HepG2 (cell line): Measurements from ENCODE around the gene DYNLT2B. TPM values are rescaled to one million over a fixed set of nuclear protein-coding genes. Genes with fewer than 3 reads are reported as not detected.

Experiments
- ATAC-seq: fragments of 200-7000 bp; cut with Tn5 transposase; 3 replicates; pipeline ENCODE4 v1.9.1; 2020; ENCODE audit warnings: mild to moderate bottlenecking, moderate library complexity
- BruUV-seq: library from RNA; stranded (reverse); fragments of 400-500 nt; replicated peaks from 2 replicates; lab custom pipeline; 2021; lab: Mats Ljungman, UMichigan
- CTCF ChIA-PET: fragments of 300-600 bp; formaldehyde crosslinking; extraction: SDS; loops from one replicate; lab custom pipeline; 2021; ENCODE audit warnings: low total read pairs, inconsistent platforms, low intra/inter-chr PET ratio; lab: Yijun Ruan, JAX
- POLR2A ChIA-PET: fragments of 350-600 bp; sonication (Branson Sonifier 250); formaldehyde crosslinking; loops from one replicate; lab custom pipeline; 2020; ENCODE audit warnings: antibody characterized with exemption, inconsistent platforms; lab: Yijun Ruan, JAX
- DNase-seq: peaks from one replicate; pipeline ENCODE4 v3.0.0-alpha.2; 2015; ENCODE audit warnings: low spot score
- FAIRE-seq: peaks from 3 replicates; lab custom pipeline; 2011; peaks lifted over from hg19 to GRCh38; lab: Jason Lieb, UNC
- H2AFZ ChIP-seq: one replicate; pipeline ENCODE4 v1.6.1; 2011; ENCODE audit warnings: low read length, inconsistent platforms
- H3K27ac ChIP-seq: fragments of 300-600 bp; 3 replicates; pipeline ENCODE4 v1.8.0; 2011; ENCODE audit warnings: mixed run types, mild to moderate bottlenecking, mixed read lengths, low read length, inconsistent platforms; ENCODE audit not compliant: insufficient read depth; ENCODE audit errors: extremely low read length
- H3K27me3 ChIP-seq, 2 experiments: fragments of 200-600 bp in 1 of 2; 2 replicates in 1 of 2; 3 replicates in 1 of 2; pipeline versions ENCODE4 v1.6.0 to v1.8.0; 2011; ENCODE audit warnings: low read length in 2 of 2, mild to moderate bottlenecking in 2 of 2, moderate library complexity in 2 of 2, inconsistent platforms in 1 of 2; ENCODE audit not compliant: insufficient read depth in 2 of 2, control insufficient read depth in 1 of 2
- H3K36me3 ChIP-seq, 2 experiments: fragments of 200-600 bp in 1 of 2; replicated peaks in 1 of 2; 2 replicates in 1 of 2; 3 replicates in 1 of 2; pipeline versions ENCODE4 v1.5.1 to v1.8.0; 2011; ENCODE audit warnings: low read length in 2 of 2, inconsistent platforms in 1 of 2; ENCODE audit not compliant: insufficient read depth in 2 of 2, control insufficient read depth in 1 of 2
- H3K4me1 ChIP-seq: 2 replicates; pipeline ENCODE4 v1.5.1; 2012; ENCODE audit warnings: low read length, inconsistent platforms; ENCODE audit not compliant: insufficient read depth
- H3K4me2 ChIP-seq: 2 replicates; pipeline ENCODE4 v1.6.0; 2011; ENCODE audit warnings: low read depth, low read length, inconsistent platforms
- H3K4me3 ChIP-seq, 3 experiments: fragments of 200-600 bp in 1 of 3; sonication (generic), shearing (Covaris generic) in 1 of 3; replicated peaks in 1 of 3; 2 replicates each; pipeline ENCODE4 v1.5.1; 2011 to 2016; ENCODE audit warnings: low read length in 3 of 3, inconsistent platforms in 2 of 3, low read depth in 2 of 3, mild to moderate bottlenecking in 2 of 3, control low read depth in 1 of 3, mixed read lengths in 1 of 3; ENCODE audit not compliant: insufficient read depth in 1 of 3
- H3K79me2 ChIP-seq: one replicate; pipeline ENCODE4 v1.6.1; 2011; ENCODE audit warnings: low read length, inconsistent platforms; ENCODE audit not compliant: insufficient read depth
- H3K9ac ChIP-seq: 2 replicates; pipeline ENCODE4 v1.6.0; 2011; ENCODE audit warnings: mild to moderate bottlenecking, low read depth, low read length, inconsistent platforms; ENCODE audit not compliant: insufficient read depth
- H3K9me3 ChIP-seq: 2 replicates; pipeline ENCODE4 v1.5.1; 2012; ENCODE audit warnings: mild to moderate bottlenecking, low read length
- H4K20me1 ChIP-seq: 2 replicates; pipeline ENCODE4 v1.6.0; 2011; ENCODE audit warnings: inconsistent platforms, mild to moderate bottlenecking, low read length, moderate library complexity; ENCODE audit not compliant: insufficient read depth
- ARNTL ChIP-seq: sonication (generic); formaldehyde crosslinking; IDR thresholded peaks from 2 replicates; pipeline ENCODE4 v1.4.0; 2020; ENCODE audit warnings: mild to moderate bottlenecking, missing genetic modification reagents
- CENPBD1 ChIP-seq: sonication (generic); formaldehyde crosslinking; IDR thresholded peaks from 2 replicates; pipeline ENCODE4 v1.8.0; 2022; ENCODE audit warnings: missing genetic modification reagents, low read depth, mild to moderate bottlenecking, borderline replicate concordance
- FOXO1 ChIP-seq: sonication (generic); formaldehyde crosslinking; IDR thresholded peaks from 2 replicates; pipeline ENCODE4 v1.4.0; 2020; ENCODE audit warnings: missing genetic modification reagents
- HNF4G ChIP-seq, 2 experiments: sonication (generic) in 1 of 2; formaldehyde crosslinking in 1 of 2; IDR thresholded peaks; 2 replicates each; pipeline versions ENCODE4 v1.4.0 to v1.6.1; 2011 to 2020; ENCODE audit warnings: borderline replicate concordance in 2 of 2, low read depth in 2 of 2, mild to moderate bottlenecking in 2 of 2, low read length in 1 of 2, missing genetic modification reagents in 1 of 2, moderate library complexity in 1 of 2
- HOXD1 ChIP-seq: sonication (generic); formaldehyde crosslinking; IDR thresholded peaks from 2 replicates; pipeline ENCODE4 v1.5.0; 2020; ENCODE audit warnings: missing genetic modification reagents
- KAT8 ChIP-seq: IDR thresholded peaks from 2 replicates; pipeline ENCODE4 v1.6.1; 2016; ENCODE audit warnings: missing genetic modification reagents, missing compliant biosample characterization
- KDM1A ChIP-seq: IDR thresholded peaks from 2 replicates; pipeline ENCODE4 v1.6.1; 2016; ENCODE audit warnings: missing compliant biosample characterization
- MED1 ChIP-seq: sonication (generic); formaldehyde crosslinking; IDR thresholded peaks from 2 replicates; pipeline ENCODE4 v1.4.0; 2020; ENCODE audit warnings: missing genetic modification reagents
- PBX3 ChIP-seq: sonication (generic); formaldehyde crosslinking; IDR thresholded peaks from 2 replicates; pipeline ENCODE4 v1.8.1; 2023; ENCODE audit warnings: missing genetic modification reagents, inconsistent platforms, borderline replicate concordance
- RFXANK ChIP-seq: IDR thresholded peaks from 2 replicates; pipeline ENCODE4 v1.6.1; 2016
- SNAPC5 ChIP-seq: sonication (generic); formaldehyde crosslinking; IDR thresholded peaks from 2 replicates; pipeline ENCODE4 v1.8.1; 2023; ENCODE audit warnings: mild to moderate bottlenecking, missing genetic modification reagents, borderline replicate concordance
- SRF ChIP-seq: IDR thresholded peaks from 2 replicates; pipeline ENCODE4 v1.6.1; 2011; ENCODE audit warnings: mild to moderate bottlenecking, low read depth, low read length, moderate library complexity
- TCF12 ChIP-seq, 2 experiments: fragments of 450-650 bp in 1 of 2; sonication (generic) in 1 of 2; formaldehyde crosslinking in 1 of 2; IDR thresholded peaks; 2 replicates each; pipeline versions ENCODE4 v1.6.1 to v1.8.0; 2017 to 2022; ENCODE audit warnings: antibody characterized with exemption in 1 of 2, mild to moderate bottlenecking in 1 of 2, missing genetic modification reagents in 1 of 2, moderate library complexity in 1 of 2
- TFDP2 ChIP-seq: sonication (generic); formaldehyde crosslinking; IDR thresholded peaks from 2 replicates; pipeline ENCODE4 v1.4.0; 2020; ENCODE audit warnings: missing genetic modification reagents
- THAP11 ChIP-seq: IDR thresholded peaks from 2 replicates; pipeline ENCODE4 v1.6.1; 2016; ENCODE audit warnings: missing biosample characterization, missing genetic modification reagents
- UBTF ChIP-seq: sonication (generic); formaldehyde crosslinking; IDR thresholded peaks from 2 replicates; pipeline ENCODE4 v1.4.0; 2020; ENCODE audit warnings: mild to moderate bottlenecking, missing genetic modification reagents
- YEATS2 ChIP-seq: sonication (generic); formaldehyde crosslinking; IDR thresholded peaks from 2 replicates; pipeline ENCODE4 v1.4.0; 2020; ENCODE audit warnings: missing genetic modification reagents, borderline replicate concordance
- ZFP91 ChIP-seq: sonication (generic); formaldehyde crosslinking; IDR thresholded peaks from 2 replicates; pipeline ENCODE4 v1.9.0; 2022; ENCODE audit warnings: missing genetic modification reagents, mild to moderate bottlenecking, borderline replicate concordance
- ZNF260 ChIP-seq: sonication (generic); formaldehyde crosslinking; IDR thresholded peaks from 2 replicates; pipeline ENCODE4 v1.4.0; 2020; ENCODE audit warnings: missing genetic modification reagents, low read depth, mild to moderate bottlenecking, borderline replicate concordance
- WGBS: methylation state at CpG from one replicate; pipeline ENCODE4 v1.1.6; 2017; ENCODE audit warnings: low lambda C conversion rate; 5-methylcytosine and 5-hydroxymethylcytosine counted together
- in situ Hi-C: cut with HindIII; loops from 2 replicates; pipeline ENCODE4 v1.10.0; 2017; ENCODE audit warnings: low pct_unique_long_range_greater_than_20kb; ENCODE audit not compliant: extremely low pct_ligation_motif_present
- intact Hi-C: fragments of 100-400 bp; cut with micrococcal nuclease; formaldehyde crosslinking; loops from one replicate; pipeline ENCODE4 v1.10.0; 2022; ENCODE audit not compliant: unreplicated experiment
- polyA plus RNA-seq, 8 experiments: library from polyadenylated mRNA; depleted of rRNA in 3 of 8; stranded (reverse) in 7 of 8; unstranded in 1 of 8; fragments of >200 nt; fragmentation: Illumina TruSeq in 4 of 8; extraction: Trizol in 4 of 8; gene quantifications; 2 replicates each; pipeline versions ENCODE4 v1.2.1 to v1.2.3, GENCODE V29; 2011 to 2016; ENCODE audit warnings: low read depth in 4 of 8, missing spikeins in 1 of 8, mixed read lengths in 1 of 8; ENCODE audit not compliant: insufficient read depth in 1 of 8
- total RNA-seq, 5 experiments: library from RNA; depleted of rRNA; stranded (reverse); fragments of >200 nt; fragmentation: Illumina TruSeq; extraction: Trizol; gene quantifications; 2 replicates each; pipeline ENCODE4 v1.2.3, GENCODE V29; 2016; ENCODE audit warnings: low read depth in 1 of 5

The DYNLT2B gene
- total and polyA plus RNA-seq, 2 of the 13 experiments (the other 11 are each of a cell fraction or from before 2014, with no cell fraction given), result 4.0 to 7.0 TPM

- ChIA-PET CTCF (no interaction called here), POLR2A (no interaction called here)
- H3K27me3 ChIP-seq, result no peaks in the 10 kb centered on the region
- no peak overlapping the region for H3K4me3 ChIP-seq
- 97% methylated on average over 2 of the region's 2 CpGs for WGBS
- BruUV-seq, result no TSS peak
- in situ Hi-C loops (no loop called here), intact Hi-C loops (no loop called here)
- no peak for FAIRE-seq
- H3K9me3 ChIP-seq, result no peaks in the 10 kb centered on the region
- peaks cover 23% of the 10 kb centered on the region for H3K4me1 ChIP-seq
- no peak overlapping the region for H3K9ac ChIP-seq
- TF ChIP-seq UBTF (CRISPR knock-in tag) (no peak), ZFP91 (CRISPR knock-in tag) (no peak), ARNTL (CRISPR knock-in tag) (no peak), ZNF260 (CRISPR knock-in tag) (no peak), FOXO1 (no peak), HOXD1 (no peak), TFDP2 (CRISPR knock-in tag) (no peak), HNF4G (IDR thresholded peaks at IDR 0.05; ENCODE audit: borderline replicate concordance, low read depth, low read length) (no peak), HNF4G (CRISPR knock-in tag; IDR thresholded peaks at IDR 0.05; ENCODE audit: borderline replicate concordance, low read depth) (no peak), THAP11 (no peak), KAT8 (CRISPR knock-in tag) (no peak), MED1 (no peak), PBX3 (CRISPR knock-in tag) (no peak), RFXANK (CRISPR knock-in tag) (no peak), TCF12 (IDR thresholded peaks at IDR 0.05) (no peak), TCF12 (CRISPR knock-in tag; IDR thresholded peaks at IDR 0.05) (no peak), YEATS2 (CRISPR knock-in tag) (no peak), CENPBD1 (CRISPR knock-in tag) (no peak), SRF (no peak), SNAPC5 (CRISPR knock-in tag) (no peak), KDM1A (CRISPR knock-in tag) (no peak)
- H4K20me1 ChIP-seq, result no peaks in the 10 kb centered on the region
- no peak overlapping the region for H3K4me2 ChIP-seq
- no peak overlapping the region for H3K27ac ChIP-seq
- no peaks in the 10 kb centered on the region for H3K79me2 ChIP-seq
- no peak overlapping the region for H2AFZ ChIP-seq
- H3K36me3 ChIP-seq, result no peaks in the 10 kb centered on the region
- DNase-seq, result no peak
- no peak for ATAC-seq
Observed at GRCh38 chr3:196340466-196340865, 22.4 kb upstream of the DYNLT2B start.
